NCI-H2171 treated with DMSO at 0.1 percent for 48 hours (cell line): Measurements from ENCODE around the gene MC1R.
A peak's percentile ranks its signal among the peaks of the same experiment; 100 is the strongest.
"Not testable (repeated sequence)": the region's sequence is repeated elsewhere in the genome, so short reads cannot be mapped to it uniquely, and the experiment has no call there.

ENCODE experiments used
- DNase-seq: peaks from one replicate; lab custom pipeline; 2025; lab: John Stamatoyannopoulos, UW

The MC1R gene

DNA sequence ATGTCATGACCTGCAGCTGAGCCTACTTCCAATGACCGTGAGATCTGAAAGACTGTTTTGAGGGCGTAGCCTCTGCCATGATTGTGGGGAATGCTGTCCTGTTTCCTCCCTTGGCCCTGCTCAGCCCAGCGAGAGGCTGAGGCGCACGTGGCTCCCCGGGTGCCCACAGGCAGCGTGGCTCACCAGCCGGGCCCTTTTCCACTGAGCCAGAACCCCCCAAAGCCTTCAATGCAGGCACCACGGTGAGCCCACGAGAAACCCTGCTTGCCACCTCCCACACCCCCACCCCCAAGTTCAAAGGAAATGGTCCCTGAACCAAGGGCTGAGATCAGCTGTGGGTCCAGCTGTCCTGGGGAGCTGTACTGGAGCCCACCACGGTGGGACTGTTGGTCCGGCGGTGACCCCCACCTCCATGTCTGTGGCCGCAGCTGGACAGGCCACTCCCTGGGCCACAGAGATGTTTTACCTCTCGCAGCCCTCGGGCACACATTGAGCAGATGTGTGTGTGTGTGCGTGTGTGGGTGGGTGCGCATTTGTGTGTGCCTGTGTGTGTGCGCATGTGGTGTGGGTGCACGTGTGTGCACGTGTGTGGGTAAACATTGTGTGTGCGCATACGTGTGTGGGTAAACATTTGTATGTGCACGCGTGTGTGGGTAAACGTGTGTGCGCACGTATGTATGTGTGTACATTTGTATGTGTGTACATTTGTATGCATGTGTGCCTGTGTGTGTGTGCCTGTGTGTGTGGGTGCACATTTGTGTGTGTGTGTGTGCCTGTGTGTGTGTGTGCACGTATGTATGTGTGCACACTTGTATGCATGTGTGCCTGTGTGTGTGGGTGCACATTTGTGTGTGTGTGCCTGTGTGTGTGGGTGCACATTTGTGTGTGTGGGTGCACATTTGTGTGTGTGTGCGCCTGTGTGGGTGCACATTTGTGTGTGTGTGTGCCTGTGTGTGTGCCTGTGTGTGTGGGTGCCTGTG, 5.0 kb upstream of the MC1R start:
- DNase-seq: no peak

DNA sequence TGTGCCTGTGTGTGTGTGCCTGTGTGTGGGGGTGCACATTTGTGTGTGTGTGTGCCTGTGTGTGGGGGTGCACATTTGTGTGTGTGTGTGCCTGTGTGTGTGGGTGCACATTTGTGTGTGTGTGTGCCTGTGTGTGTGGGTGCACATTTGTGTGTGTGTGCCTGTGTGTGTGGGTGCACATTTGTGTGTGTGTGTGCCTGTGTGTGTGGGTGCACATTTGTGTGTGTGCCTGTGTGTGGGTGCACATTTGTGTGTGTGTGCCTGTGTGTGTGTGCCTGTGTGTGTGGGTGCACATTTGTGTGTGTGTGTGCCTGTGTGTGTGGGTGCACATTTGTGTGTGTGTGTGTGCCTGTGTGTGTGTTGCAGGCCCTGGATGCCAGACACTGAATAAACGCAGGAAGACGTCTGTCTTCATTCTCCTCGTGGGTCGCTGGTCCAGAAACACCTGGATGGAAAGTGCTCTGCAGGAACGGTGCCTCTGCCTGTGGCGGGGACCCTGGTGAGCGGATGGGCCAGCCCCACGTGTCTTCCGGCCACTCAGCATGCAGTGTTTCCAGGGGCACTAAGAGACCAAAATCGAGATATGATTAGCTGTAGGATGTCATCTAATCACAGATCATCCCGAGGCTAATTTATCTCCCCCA, 3.9 kb upstream of the MC1R start:
- DNase-seq: not testable (repeated sequence)

DNA sequence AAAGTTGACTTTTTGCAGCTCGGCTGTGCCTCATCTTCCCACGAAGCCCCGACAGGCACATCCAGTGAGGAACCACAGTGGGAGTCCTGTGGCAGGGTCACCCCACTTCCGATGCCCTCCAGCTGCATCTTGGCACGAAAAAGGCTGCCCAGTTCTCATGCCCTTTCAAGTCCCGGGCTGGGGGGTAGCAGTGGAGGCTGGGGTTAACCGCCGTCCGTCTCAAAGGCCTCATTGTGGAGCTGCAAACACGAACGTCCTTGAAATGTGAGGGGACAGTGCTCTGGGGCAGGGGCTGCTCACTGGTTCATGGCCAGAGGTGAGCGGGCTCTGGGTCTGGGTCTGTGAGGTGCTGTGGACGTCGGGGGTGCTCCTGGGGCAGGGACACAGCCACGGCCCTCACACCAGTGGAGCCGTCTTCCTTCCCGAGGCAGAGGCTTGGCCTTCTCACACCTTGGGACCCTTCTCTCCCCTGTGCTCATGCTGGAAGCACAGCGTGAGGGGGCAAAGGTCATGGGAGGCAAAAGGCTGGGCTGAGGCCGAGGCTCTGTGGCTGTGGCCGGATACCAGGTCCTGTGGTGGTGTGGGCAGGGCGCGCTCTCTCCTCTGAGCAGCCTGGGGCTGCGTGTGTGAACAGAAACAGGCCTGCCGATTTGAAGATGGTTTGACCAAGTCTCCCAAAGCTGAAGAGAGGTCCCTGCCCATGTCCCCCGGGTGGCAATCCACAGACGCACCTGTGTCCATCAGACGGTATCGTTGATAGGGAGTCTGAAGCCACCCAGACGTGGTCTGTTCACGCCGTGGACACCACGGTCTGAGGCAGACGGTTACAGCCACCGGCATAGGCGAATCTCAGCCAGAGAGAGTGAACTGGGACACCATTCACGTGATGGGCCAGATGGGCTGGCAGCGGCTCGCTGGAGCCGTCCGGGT, 3.1 kb upstream of the MC1R start:
- no peak for DNase-seq

DNA sequence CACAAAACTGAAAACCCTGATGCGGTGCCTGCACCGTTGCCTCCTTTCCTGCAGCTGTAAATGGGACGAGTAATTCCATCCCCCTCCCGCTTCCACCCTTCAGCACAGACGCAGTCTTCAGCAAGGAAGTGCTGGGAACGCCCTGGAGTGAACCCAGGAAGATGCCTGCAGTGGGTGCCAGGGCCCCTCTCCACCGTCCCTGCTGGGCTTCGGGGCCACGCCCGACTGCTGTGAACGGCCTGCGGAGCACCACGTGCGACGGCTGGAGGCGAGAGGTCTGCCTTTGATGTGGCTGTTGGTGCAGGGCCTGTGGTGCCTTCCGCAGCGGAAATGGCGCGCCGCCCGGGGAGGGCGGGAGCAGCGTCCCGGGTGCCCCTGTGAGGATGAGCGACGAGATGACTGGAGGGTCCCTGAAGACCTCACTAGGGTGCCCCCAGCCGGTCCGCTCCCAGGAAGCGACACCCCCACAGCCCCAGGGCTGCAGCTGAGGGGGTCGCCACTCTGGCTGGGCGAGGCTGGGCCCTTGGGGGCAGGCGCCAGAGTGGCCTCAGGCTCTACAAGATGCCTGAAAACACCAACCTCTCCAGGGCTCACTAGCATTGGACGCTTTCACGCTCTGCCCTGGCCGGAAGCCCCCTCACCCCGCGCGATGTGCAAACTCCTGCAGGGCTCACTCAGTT, 749 bp upstream of the MC1R start:
- DNase-seq: peak; percentile 92

DNA sequence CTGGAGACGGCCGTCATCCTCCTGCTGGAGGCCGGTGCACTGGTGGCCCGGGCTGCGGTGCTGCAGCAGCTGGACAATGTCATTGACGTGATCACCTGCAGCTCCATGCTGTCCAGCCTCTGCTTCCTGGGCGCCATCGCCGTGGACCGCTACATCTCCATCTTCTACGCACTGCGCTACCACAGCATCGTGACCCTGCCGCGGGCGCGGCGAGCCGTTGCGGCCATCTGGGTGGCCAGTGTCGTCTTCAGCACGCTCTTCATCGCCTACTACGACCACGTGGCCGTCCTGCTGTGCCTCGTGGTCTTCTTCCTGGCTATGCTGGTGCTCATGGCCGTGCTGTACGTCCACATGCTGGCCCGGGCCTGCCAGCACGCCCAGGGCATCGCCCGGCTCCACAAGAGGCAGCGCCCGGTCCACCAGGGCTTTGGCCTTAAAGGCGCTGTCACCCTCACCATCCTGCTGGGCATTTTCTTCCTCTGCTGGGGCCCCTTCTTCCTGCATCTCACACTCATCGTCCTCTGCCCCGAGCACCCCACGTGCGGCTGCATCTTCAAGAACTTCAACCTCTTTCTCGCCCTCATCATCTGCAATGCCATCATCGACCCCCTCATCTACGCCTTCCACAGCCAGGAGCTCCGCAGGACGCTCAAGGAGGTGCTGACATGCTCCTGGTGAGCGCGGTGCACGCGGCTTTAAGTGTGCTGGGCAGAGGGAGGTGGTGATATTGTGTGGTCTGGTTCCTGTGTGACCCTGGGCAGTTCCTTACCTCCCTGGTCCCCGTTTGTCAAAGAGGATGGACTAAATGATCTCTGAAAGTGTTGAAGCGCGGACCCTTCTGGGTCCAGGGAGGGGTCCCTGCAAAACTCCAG, 1.1 kb downstream of the MC1R start:
- DNase-seq: no peak

DNA sequence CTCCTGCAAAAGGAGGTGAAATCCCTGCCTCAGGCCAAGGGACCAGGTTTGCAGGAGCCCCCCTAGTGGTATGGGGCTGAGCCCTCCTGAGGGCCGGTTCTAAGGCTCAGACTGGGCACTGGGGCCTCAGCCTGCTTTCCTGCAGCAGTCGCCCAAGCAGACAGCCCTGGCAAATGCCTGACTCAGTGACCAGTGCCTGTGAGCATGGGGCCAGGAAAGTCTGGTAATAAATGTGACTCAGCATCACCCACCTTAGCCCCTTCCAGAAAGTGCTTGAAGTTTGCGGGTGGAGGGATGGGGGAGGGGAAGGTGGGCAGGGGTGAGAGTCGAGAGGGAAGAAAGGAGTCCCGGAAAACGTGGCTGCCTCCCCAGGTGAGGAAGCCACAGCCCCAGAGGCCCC, 2.1 kb downstream of the MC1R start:
- DNase-seq: no peak

DNA sequence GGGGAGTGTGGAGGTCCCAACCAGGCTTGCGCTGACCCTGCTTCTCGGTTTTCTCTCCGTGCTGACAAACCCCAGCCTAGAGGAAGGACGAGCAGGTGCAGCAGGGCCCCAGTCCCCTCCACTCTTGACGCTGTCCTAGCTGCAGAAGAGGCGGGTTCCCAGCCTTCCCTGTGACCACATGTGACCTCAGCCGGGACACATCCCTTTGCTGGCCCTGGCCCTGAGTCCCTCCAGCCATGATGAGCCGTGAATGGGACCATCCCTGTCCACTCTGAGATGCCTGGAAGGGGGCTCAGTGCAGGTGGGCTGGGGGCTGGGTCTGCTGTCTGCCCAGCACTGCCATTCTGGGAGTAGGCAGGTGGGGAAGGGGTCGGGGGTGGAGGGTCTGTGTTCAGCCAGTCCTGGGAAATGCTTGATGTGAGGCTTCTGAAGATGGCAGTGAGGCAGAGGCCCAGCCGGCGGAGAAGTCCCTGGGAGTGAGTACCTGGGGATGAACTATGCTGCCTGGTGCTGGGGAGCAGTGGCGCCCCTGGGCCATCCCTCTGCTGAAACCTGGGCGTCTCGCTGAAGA, 2.6 kb downstream of the MC1R start:
- no peak for DNase-seq

DNA sequence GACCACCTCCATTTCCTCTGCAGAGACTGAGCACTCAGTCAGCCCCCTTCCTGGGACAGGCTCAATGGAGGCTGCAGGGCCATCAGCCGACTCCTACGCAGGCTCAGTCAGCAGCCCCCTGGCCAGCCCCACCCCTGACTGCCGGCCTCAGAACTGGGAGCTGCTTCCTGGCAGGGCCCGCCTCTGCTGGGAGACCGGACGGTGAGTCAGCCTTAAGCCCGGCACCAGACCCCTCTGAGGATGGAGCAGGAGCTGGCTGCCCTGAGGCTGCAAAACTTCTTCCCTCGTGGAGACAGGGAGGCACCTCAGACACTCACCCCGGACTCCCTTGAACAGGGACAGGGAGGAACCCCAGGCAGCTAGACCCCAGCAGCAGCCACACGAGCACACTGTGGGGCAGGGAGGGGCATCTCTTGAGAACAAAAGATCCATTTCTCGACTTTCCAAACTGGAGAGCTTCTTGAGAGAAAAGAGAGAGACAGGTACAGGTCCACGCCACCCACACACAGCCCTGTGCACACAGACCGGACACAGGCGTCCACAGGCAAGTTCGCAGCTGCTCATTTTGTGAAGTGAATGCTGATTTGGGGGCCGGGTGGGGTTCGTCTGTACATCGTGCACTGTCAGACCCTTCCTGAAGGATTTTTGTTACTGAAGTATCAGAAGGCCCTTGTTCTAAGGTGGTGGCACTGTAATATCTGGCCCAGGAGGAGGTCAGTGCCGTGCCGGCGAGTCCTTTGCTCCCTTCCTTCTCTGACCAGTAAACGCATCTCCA, 3.2 kb downstream of the MC1R start:
- DNase-seq: no peak

DNA sequence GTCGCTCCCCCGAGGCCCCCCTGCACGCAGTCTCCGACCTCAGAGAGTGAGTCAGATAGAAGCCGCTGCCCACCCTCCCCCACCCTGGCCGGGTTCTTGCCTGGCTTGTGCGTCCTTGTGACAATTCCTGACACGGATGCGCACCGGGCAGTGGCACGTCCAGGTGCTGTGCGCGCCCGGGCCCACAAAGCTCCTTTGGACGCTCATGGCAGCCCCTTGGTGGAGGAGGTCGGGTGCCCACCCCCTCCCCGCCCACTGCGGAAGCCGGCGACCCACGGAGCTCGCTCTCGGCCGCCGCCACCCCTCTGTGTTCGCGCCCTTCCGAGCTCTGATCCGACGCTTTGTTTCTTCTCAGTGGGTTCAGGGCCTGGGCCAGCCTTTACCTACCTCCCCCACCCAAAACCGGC, 3.8 kb downstream of the MC1R start:
- DNase-seq: peak; percentile 53

DNA sequence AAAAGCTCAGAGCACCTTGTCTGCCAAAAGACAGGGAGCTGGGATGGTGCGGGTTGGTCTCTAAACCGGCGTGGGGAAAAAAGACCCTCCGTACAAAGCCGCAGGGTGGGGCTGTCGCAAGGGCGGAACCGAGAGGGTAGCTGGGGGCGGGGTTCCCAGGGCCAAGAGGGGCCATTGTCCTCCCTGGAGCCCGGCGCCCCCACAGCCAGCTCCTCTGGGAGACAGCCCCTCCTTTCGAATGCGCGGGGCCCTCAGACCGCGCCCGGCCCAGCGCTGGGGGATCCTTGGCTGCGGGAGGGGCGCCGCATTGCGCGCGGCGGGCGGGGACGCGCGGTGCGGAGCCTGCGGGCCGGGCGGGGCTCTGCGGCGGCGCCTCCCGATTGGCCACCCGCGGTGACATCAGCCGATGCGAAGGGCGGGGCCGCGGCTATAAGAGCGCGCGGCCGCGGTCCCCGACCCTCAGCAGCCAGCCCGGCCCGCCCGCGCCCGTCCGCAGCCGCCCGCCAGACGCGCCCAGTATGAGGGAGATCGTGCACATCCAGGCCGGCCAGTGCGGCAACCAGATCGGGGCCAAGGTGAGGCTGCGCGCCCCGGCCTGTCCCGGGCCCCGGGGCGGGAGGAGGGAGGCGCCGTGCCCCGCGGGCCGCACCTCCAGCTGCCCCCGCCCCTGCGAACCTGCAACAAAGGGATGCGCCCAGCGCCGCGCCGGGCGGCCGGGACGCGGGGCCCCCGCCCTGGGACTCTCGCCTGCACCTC, 4.4 kb downstream of the MC1R start, which contains the start of gene TUBB3:
Gene TUBB3, plus strand, starts transcription at position 459 of the 756 bp plus-strand sequence. Its CDS starts 60 bp downstream, at position 519.
- DNase-seq: peak; percentile 76

DNA sequence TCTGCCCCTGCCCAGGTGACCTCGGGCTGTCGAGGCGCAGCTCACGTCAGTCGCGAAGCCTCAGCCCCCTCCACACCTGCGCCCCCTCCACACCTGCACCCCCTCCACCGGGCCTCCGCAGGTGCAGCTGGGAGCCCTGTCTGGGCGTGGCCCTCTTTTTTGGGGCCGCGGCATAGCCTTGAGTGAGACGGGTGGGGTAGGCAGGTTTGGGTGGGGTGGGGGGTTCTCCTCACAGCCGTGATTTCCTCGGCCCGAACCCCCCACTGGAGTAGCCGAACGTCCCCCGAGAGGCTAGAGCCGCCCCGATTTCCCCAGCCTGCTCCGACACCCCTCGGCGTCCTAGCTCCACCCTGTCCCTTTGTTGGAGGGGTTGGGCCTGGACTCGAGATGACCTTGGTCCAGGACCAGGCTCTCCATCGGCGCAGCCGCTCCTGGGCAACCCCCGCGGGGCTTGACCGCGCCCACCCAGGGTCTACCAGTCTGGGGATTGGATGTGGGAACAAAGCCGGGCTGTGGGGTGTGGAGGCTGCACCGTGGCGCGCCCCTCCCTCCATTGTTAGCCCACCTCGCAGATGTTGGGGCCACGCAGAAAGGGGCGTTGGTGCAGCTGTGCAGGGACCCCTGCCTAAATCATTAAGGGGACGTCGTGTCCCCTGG, 5.1 kb downstream of the MC1R start:
- DNase-seq: peak; percentile 15

DNA sequence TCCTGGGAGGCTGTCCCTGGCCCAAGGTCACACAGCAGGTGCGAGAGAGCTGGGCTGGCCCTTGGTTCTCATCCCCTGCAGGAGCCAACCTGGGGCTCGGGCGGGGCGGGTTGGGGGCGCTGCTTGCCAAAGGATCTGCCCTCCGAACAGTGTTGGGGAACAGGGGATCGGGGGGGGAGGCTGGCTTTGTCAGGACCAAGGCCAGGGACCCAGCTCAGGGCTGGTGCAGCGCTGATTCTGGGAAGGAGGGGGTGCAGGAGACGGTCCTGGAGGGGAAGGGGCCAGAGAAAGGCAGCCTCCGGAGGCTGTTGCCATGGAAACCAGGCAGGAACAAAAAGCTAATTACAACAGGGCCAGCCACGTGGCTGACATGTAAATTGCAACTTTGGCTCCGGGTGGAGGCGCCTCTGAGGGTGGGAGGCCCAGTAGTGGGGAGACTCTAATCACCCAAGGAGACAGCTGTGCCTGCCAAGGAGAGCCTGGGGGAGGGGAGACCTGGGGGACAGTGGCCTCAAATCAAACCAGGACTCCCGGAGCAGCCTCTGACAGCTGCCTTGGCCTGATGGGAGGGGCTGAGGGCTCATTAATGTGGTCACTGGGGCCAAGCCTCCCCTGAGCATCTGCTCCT, 5.7 kb downstream of the MC1R start:
- peak; percentile 71 for DNase-seq

DNA sequence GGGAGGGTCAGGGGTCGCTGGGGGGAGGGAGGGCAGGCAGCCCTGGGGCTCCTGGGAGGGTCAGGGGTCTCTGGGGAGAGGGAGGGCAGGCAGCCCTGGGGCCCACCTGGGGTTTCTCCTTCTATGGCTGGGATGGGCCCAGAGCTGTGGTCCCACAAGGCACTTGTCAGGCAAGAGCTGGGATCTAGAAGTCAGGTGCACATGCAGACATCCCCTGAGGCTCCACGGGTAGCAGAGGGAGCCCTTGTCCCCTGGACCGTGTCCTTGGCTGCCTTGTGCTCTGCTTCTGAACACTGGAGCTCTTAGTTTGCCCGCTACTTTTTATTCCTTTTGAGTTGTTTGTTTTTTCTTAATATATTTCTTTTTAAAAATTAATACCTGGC, 6.3 kb downstream of the MC1R start:
- peak; percentile 55 for DNase-seq

DNA sequence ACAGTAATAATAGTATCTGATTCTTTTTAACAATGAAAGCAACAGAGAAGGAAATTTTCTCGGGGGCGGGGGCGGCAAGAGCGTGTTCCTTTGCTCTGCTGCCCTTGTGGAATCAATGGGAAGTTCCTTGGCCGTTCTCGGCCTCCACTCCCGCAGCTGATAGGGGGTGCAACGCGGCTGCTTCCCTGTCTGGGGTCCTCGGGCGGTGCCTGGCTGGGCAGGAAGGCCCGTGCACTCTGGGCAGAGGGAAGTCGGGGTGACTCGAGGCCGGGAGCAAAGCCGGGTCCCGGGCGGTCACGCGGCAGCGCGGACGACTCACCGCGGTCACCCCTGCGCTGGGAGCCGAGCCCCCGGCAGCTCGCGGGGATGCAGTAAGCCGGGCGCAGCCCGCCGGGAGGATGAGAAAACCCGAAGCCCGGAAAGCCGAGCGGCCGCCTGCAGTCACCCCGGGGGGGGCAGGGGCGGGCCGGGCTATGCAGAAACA, 7.0 kb downstream of the MC1R start:
- DNase-seq: peak; percentile 46

DNA sequence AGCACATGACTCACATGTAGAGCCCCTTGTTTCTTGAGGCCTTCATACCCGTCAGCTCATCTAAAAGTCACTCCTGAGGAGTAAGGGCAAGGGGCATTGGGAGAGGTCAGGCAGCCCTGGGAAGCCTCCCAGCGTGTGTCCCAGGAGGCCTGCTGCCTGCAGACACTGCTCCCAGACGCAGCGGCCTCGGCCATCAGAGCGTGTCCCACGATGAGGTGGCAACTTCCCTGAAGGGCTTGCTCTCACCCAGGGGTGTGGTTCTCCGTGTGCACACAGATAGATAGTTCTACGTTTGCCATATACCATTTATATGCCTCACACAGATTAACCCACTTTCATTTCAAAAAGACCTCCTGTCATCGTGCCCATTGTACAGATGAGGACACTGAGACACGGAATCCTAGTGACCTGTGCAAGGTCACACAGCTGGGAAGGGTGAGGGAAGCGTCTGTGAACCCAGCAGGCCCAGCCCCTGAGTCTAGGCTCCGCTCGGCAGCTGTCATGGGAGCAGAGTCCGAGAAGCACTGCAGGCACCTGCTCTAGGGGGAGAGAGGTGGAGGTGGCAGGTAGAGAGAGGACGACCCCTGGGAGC, 12.7 kb downstream of the MC1R start:
- no peak for DNase-seq

DNA sequence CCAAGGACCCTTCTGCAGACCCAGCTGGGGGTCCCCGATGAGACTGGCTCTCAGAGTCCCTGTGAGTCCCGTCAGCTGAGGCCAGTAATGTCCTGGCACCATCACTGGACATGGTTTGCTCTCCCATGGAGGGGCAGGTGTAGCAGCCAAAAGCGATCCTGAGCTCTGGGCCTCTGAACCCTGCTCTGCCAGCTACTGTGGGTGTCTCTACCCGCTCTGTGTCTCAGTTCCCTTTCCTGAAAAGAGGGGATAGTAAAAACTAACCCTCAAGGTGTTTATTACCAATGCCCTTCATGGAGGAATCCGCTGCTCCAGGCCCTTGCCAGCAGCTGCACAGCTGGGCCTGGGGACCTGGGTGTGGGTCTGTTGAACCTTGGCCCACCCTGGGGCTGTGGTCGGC, 13.3 kb downstream of the MC1R start:
- no peak for DNase-seq

DNA sequence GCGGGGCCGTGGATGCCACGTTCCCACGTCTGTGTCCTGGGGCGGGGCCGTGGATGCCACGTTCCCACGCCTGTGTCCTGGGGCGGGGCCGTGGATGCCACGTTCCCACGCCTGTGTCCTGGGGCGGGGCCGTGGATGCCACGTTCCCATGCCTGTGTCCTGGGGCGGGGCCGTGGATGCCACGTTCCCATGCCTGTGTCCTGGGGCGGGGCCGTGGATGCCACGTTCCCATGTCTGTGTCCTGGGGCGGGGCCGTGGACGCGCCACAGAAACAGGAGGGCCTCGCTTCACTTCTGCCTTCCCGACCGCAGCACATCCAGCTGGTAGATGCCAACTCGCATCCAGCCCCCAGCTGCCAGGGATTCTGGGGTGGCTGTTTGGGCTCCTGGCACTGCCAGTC, 15.4 kb downstream of the MC1R start:
- not testable (repeated sequence) for DNase-seq
